ENCODE measurements around the gene SELE. TPM values are rescaled to one million over a fixed set of nuclear protein-coding genes. Genes with fewer than 3 reads are reported as not detected.

Gene SELE
- total RNA-seq, 2 donors from 2014 or later = 0.11 to 0.94 TPM

DNA sequence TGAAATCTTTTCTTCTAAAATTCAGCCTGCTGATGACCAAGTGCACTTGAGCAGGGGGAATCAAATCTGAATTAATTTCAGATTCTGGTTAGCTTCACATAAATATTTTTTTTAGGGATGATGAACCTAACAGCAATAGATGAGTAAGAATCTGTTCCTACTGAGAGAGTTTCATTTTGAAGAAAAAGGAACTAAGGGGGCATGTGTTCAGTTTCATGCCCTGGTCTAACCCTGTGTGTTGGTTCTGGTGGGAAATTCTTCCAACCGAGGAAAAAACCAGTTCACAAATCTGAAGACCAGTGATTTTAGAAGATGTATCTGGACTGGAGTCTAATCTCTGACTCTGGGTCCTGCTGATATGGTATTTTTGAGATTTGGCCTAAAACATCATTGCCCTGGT is 36.1 kb downstream of the SELE start:
- no peaks in the 10 kb centered on the region for H3K27me3 ChIP-seq
- no peaks in the 10 kb centered on the region for H3K36me3 ChIP-seq
- no peaks in the 10 kb centered on the region for H3K9me3 ChIP-seq
- no peak overlapping the region for H3K4me3 ChIP-seq
- TF ChIP-seq, protein P1, sequence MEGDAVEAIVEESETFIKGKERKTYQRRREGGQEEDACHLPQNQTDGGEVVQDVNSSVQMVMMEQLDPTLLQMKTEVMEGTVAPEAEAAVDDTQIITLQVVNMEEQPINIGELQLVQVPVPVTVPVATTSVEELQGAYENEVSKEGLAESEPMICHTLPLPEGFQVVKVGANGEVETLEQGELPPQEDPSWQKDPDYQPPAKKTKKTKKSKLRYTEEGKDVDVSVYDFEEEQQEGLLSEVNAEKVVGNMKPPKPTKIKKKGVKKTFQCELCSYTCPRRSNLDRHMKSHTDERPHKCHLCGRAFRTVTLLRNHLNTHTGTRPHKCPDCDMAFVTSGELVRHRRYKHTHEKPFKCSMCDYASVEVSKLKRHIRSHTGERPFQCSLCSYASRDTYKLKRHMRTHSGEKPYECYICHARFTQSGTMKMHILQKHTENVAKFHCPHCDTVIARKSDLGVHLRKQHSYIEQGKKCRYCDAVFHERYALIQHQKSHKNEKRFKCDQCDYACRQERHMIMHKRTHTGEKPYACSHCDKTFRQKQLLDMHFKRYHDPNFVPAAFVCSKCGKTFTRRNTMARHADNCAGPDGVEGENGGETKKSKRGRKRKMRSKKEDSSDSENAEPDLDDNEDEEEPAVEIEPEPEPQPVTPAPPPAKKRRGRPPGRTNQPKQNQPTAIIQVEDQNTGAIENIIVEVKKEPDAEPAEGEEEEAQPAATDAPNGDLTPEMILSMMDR (IDR thresholded peaks at IDR 0.05) = no peak
- H3K27ac ChIP-seq = no peak overlapping the region
- no peak for DNase-seq (ENCODE audit: low spot score)
- H3K4me1 ChIP-seq = no peaks in the 10 kb centered on the region

- H3K36me3 ChIP-seq = no peaks in the 10 kb centered on the region
- TF ChIP-seq, protein P1 (IDR thresholded peaks at IDR 0.05) = no peak
- no peak overlapping the region for H3K4me3 ChIP-seq
- no peak overlapping the region for H3K27ac ChIP-seq
- no peaks in the 10 kb centered on the region for H3K4me1 ChIP-seq
- no peak for DNase-seq (ENCODE audit: low spot score)
- H3K9me3 ChIP-seq = no peaks in the 10 kb centered on the region
- H3K27me3 ChIP-seq = no peaks in the 10 kb centered on the region
Observed at GRCh38 chr1:169696273-169697100, 37.4 kb downstream of the SELE start.

DNA sequence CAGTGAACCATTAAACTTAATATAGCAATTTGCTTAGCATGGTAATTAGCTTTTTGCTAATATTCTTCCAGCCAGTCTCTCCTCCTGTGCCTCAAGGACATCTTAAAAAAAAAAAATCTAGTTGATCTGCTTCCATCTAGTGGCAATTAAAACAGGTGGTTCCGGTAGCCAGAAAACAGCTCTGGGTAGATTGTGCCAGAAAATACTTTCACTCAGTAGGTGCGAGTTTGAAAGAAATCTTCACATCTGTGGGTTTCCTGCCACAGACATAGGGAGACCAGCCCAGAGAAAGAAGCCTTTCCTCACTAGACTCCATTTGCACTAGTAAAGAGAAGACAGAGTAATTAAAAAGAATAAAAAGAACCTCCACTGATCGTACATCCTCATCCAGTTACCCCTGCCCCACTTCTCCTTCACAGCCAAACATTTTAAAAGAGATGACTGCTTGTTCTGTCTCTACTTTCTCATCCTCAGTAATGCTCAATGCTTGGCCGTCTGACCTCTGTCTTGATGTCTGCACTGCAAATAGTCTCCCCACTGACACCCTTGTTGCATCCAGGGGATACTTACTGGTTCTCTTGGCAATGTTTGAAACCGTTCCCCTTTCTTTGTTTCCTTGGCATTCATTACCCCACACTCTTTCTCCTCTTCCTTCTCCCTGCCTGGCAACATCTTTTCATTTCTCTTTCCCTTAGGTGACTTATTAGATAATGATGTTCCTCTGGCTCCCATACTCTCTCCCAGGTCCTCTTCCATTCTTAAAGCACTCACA is 39.4 kb downstream of the SELE start:
- TF ChIP-seq, protein P1 (IDR thresholded peaks at IDR 0.05) = peak in 1 of 2 donors; percentile 13
- no peak overlapping the region for H3K27ac ChIP-seq
- H3K27me3 ChIP-seq = no peaks in the 10 kb centered on the region
- no peaks in the 10 kb centered on the region for H3K4me1 ChIP-seq
- H3K9me3 ChIP-seq = no peaks in the 10 kb centered on the region
- no peak overlapping the region for H3K4me3 ChIP-seq
- no peaks in the 10 kb centered on the region for H3K36me3 ChIP-seq
- DNase-seq (ENCODE audit: low spot score) = no peak

DNA sequence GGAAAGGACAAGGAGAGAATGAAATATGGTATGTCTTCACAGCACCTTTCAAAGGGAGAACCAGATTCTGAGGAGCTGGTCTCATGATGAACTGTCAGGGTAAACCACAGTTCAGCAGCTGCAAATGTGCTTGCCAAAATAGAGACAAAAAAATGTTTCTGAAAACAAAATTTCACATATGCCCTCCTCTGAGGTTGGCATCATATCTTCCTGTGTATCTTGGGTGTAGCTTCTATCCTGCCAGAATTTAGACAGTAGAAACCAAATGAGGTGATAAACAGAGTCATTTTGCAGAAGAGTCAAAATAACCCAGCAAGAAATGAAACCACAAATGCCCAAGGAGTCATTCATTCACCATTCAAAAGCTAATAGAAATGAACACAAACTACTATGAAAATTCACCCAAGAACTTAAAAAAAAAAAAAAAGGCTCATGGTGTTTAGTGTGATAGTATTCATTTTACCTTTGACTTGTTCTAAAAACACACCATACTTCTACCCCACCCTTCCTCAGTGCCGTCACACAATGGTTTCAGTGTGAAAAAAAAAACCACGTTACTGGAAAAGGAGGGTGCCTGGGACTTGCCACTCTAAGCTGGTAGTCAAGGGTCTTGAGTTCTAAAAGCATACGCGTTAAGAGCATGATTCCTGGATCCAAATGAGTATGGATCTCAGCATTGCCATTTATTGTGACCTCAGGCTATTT is 41.0 kb downstream of the SELE start:
- no peaks in the 10 kb centered on the region for H3K4me1 ChIP-seq
- TF ChIP-seq, protein P1 (IDR thresholded peaks at IDR 0.05) = no peak
- H3K27ac ChIP-seq = no peak overlapping the region

DNA sequence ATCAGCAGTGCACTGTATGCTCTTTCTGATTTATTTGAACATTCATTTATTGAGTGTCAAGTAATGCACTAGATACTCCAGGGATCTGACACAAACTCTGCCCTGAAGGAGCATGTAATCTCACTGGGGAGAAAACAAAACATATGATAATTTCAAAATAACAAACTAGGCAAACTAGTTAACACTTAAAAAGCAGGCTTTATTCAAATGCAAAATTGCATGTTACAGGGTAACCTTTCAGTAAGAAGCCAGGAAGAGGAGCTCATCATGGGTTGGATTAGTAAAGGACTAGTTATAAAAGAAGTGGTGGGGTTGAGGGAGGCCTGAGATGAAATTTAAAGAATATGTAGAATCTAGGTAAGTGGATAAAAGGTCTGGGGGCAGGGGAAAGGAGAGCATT is 43.4 kb downstream of the SELE start:
- no peaks in the 10 kb centered on the region for H3K4me1 ChIP-seq
- TF ChIP-seq, protein P1 (IDR thresholded peaks at IDR 0.05) = no peak
- H3K9me3 ChIP-seq = no peaks in the 10 kb centered on the region
- no peak overlapping the region for H3K4me3 ChIP-seq
- DNase-seq (ENCODE audit: low spot score) = no peak
- no peaks in the 10 kb centered on the region for H3K27me3 ChIP-seq
- no peak overlapping the region for H3K27ac ChIP-seq
- H3K36me3 ChIP-seq = no peaks in the 10 kb centered on the region

More for the DNA sequence above, 41.0 kb downstream of the SELE start:
- Histone ChIP-seq H3K27me3 (no peaks in the 10 kb centered on the region), H3K4me3 (no peak overlapping the region), H3K9me3 (no peaks in the 10 kb centered on the region), H3K36me3 (no peaks in the 10 kb centered on the region)
- DNase-seq (ENCODE audit: low spot score) = no peak

Data from right atrium auricular region (tissue), 2 donors.